NCI-H2227 (cell line): ENCODE data around the gene CENPX.

Source experiments
- DNase-seq: peaks from one replicate; lab custom pipeline; 2025; ENCODE audit not compliant: unreplicated experiment; lab: John Stamatoyannopoulos, UW

The CENPX gene

GRCh38 chr17:82055023-82055964 is 32.6 kb upstream of the CENPX start:
- no peak for DNase-seq

DNA sequence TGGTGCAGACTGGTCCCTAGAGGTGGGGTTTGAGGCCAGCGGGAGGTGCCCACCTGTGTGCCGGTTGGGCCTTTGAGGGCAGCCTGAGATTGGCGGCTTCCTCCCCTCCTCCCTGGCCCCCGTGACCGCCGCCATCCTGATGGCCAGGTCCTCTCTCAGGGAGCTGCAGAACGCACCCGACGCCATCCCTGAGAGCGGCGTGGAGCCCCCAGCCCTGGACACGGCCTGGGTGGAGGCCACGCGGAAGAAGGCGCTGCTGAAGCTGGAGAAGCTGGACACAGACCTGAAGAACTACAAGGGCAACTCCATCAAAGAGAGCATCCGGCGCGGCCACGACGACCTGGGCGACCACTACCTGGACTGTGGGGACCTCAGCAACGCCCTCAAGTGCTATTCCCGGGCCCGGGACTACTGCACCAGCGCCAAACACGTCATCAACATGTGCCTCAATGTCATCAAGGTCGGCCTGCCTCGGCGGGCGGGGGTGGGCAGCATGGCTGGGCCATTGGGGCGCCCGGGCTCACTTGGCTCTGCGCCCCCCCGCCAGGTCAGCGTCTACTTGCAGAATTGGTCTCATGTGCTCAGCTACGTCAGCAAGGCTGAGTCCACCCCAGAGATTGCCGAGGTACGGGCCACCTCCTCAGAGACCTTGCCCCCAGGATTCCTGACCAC is 31.8 kb upstream of the CENPX start:
- no peak for DNase-seq

DNA sequence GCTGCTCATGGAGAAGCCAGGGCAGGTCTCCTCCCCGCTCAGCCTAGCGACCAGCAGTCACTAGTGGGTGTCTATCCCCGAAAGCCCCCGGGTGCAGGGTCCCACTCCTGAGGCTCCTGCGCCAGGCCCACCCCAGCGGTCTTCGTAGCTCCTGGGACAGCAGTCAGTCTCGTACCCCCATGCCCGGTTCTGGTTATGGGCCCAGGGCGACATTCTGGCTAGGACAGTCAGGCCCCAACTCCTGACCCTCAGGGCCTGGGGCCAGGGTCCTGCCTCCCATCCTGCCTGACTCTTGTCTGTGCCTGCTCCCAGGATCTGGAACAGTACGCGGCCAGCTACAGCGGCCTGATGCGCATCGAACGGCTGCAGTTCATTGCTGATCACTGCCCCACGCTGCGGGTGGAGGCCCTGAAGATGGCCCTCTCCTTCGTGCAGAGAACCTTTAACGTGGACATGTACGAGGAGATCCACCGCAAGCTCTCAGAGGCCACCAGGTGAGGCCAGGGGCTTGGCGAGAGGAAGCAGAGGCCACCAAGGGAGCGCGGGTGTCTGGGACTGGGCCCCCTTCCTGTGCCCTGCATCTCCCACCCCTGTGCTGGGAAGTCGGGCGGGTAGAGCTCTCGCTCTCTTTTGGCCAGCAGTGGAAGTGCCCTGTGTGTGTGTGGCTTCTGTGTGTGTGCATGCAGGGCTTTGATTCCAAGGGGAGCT is 31.0 kb upstream of the CENPX start:
- DNase-seq = no peak

GRCh38 chr17:82053130-82053529 is 30.5 kb upstream of the CENPX start:
- DNase-seq = no peak

DNA sequence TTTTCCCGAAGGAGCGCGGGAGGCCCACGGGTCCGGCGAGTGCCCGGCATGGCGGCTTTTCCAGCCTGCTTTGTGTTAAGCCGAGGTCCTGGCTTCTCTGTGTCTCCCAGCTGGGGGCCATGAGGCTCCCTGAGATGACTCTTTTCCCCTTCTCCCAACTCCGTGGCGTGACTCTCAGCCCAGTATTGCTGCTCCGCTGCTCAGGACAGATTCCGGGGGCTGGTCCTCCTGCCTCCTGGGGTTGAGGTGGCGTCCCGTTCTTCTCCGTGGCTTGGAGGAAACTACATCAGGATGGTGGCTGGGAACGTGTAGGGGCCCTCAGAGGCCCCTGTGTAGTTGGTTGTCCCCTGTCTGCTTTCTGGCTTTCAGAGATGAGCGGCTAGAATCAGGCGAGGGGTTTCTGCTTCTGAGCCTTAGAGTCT is 30.0 kb upstream of the CENPX start:
- no peak for DNase-seq

GRCh38 chr17:82051776-82052637 is 29.3 kb upstream of the CENPX start, which contains the start of the genes GPS1 and RFNG:
TSS of gene GPS1 (plus strand) at chr17:82051898. CDS start at chr17:82051932, 34 bp downstream.
TSS of gene RFNG (minus strand) at chr17:82051811. CDS start at chr17:82051766, 45 bp downstream.
- DNase-seq = peak; percentile 85

DNA sequence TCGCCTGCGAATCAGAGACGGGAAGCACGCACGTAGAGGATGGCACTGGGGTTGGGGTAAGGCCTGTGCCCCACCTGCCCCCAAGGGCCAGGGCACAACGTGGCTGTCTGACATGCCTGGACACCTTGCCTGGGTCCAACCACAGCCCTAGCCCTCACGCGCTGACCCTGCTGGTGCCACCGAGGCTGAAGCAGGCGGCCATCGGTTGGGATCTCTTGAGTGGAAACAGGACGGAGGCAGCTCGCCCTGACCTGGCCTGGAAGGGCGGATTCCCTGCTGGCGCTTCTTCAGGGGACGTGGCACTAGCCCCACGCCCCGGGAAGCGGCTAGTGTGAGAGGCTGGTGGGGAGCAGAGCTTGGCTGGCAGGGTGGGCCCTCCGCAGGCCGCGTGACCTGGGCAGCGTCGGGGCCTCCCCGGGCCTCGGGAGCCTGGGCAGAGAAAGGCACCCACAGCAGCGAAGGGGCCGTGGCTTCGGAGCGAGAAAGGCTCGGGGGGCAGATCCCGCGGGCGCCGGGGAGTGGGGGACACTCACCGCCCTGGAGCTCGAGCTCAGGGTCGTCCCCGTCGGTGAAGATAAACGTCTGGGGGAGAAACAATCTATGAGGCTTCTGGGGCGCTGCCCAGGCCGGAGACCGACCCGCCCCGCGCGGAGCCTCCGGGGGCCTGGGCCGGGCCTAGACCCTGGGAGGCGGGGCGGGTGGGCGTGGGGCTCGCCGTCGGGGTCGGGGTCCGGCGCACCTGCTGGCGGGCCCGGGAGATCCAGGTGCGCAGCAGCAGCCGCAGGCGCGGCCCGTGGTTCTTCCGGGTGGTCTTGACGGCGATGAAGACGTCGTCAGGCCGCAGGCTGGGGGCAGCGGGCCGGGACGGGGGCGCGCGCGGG is 28.3 kb upstream of the CENPX start:
- peak; percentile 26 for DNase-seq

DNA sequence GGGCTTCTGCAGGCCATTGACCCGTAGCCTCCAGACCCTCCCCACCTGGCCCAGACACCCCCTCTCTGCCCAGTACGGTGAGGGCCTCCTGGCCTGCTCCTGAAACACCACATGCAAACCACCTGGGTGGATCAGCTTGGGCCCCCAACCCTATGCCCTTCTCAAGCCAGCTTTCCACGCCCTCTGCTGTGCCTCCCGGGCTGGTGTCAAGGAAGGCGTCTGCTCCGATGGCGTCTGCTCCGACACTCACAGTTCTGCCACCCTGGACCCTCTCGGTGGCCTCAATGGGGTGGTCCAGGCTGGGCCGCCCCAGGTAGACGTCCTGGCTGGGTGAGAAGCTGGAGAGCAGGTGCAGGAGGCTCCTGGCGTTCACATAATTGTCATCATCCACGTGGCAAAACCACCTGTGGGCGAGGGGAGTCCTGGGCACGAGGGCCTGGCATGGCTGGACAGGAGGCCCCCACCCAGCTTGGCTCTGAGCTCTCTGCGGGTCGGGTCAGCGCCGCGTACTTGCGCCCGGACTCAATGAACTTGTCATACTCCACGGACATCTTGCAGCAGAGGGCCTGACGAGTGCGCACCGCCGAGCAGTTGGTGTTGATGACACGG is 27.6 kb upstream of the CENPX start:
- no peak for DNase-seq

GRCh38 chr17:82049521-82049971 is 26.9 kb upstream of the CENPX start:
- DNase-seq = no peak

DNA sequence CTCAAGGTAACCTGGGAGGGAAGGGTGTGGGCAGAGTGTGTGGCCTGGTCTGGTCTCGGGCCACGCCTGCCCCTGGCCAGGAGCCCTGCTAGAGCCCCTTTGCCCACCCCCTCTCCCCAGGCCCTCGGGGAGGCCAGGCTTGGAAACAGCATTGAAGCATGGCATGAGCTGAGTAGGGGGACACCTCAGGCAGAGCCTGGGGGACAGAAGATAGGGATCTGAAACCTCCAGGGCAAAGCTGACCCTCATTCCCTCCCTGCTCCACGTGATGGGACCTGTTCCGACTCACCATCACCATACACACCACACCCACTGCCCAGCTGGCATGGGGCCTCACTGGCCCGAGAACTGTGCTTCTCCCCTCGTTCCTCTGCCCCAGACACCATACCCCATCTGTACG is 26.4 kb upstream of the CENPX start:
- DNase-seq = no peak

GRCh38 chr17:82048571-82048971 is 25.9 kb upstream of the CENPX start:
- no peak for DNase-seq

DNA sequence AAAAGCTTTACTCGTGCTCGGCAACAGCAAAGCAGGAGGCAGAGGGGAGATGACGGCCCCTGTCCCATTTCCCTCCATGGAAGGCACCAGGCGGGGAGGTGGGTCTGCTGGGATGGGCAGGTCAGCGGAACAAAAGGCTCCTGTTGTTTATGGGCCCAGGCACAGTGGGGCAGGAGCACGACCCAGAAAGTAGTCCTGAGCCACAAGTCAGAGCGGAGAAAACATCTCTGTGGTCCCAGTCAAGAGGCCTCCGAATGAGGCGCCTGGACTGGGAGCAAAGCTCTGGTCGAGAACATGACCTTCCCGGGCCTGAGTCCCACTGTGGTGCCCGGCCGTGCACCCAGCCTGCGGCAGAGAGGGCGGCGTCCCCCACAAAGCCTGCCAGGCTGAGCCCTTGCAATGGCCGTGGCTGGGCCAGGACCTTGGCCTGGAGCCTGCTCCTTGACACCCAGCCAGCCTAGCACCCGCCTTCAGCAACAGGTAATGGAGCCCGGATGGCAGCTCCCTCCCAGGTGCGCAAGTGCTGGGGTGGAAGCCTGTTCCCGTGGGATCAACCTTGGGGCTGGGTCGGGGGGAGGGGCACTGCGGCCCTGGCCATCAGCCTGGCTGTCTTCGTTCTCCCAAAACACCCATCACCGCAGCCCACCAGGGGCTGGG is 25.4 kb upstream of the CENPX start:
- DNase-seq = no peak

DNA sequence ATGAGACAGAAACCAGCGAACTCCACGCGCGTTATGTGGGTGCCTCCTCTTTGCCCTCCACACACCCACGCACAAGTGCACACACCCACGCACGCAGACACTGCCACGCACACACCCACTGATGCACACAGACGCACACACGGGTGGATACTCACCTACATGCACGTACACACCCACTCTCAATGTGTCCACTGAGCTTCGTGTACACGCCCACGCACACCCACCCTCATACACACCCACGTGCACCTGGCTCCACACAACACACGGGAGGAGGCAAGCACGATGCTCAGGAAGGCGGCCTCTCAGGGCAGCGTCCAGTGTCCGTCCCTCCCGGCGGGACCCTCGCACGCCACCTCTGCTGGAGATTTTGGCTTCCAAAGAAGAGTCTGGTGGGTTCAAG is 24.7 kb upstream of the CENPX start:
- DNase-seq = no peak

- DNase-seq = no peak
These were observed 24.2 kb upstream of the CENPX start for GRCh38 chr17:82046903-82047302.

DNA sequence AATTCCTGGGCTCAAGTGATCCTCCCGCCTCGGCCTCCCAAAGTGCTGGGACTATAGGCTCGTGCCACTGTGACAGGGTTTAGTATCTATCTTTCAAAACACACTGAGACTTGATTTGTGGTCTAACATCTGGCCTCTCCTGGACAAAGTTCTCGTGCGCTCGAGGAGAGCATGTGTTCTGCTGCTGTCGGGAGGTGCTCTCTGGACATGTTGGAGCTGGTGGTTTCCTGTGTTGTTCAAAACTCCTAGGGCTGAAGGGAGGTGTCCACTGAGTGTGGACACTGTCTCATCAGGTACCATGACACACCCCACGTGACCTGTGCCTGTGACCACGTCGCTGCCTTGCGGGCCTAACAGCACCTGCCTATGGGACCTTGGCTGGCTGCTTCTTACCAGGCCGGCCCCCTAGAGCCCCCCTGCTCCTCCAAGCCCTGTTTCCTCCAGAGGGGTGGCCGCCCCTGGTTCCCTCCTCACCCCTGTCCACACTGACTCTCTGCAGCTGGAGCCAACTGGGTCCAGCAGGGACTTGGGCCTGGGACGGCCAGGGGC is 23.3 kb upstream of the CENPX start:
- DNase-seq = no peak

GRCh38 chr17:82043507-82043906 is 20.8 kb upstream of the CENPX start:
- no peak for DNase-seq

DNA sequence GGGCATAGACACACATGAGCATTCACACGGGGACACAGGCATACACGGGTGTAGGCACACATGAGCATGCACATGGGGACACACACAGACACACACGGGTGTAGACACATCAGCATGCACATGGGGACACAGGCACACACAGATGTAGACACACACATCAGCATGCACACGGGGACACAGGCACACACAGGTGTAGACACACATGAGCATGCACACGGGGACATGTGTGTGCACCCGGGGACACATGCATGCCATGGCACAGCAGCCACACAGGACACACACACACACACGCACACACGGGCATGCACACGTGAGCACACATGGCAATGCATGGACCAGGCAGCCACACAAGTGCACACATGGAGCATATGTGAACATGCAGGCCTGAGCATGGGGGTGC is 20.0 kb upstream of the CENPX start:
- no peak for DNase-seq

DNA sequence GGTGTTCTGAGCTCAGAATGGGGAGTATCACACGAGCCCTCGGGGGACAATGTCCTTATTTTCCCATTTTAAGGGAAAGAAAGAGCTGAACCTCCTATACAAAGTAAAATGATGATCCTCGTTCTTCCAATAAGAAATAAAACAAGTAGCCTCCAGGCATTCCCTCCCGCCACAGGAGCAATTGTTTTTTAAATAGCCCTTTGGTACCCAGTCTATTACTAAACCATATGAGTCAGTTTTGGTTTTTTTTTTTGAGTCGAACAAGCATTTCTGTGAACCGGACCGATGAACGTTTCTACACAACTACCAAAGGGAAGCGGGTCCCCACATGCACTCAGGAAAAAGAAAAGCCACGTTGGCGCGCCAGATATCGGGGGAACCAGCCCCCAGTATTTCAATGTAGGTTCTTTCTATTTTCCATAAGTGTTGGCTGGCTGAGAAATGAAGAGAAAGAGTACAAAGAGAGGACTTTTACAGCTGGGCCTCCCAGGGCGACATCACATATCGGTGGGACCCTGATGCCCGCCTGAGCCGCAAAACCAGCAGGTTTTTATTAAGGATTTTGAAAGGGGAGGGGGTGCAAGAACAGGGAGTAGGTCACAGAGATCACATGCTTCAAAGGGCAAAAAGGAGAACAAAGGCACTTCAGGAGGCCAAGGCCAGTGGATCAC is 18.6 kb upstream of the CENPX start:
- no peak for DNase-seq
